ENCODE measurements around the gene XYLT1.

XYLT1 gene

GRCh38 chr16:17437981-17438380 is 32.8 kb downstream of the XYLT1 start:
- Histone ChIP-seq H3K9me3 (ENCODE audit: control insufficient read depth, low read length) (no peaks in the 10 kb centered on the region), H3K27ac (ENCODE audit: low read length, poor library complexity, severe bottlenecking) (no peak overlapping the region), H3K4me1 (ENCODE audit: control insufficient read depth, insufficient read depth, low read depth, low read length) (no peaks in the 10 kb centered on the region), H2BK5ac (ENCODE audit: low read depth, low read length, poor library complexity, severe bottlenecking) (no peak overlapping the region), H3K23ac (ENCODE audit: low read length in 2 of 2) (no peak overlapping the region), H3K4me2 (ENCODE audit: low read length, poor library complexity, severe bottlenecking) (no peak overlapping the region), H3K14ac (ENCODE audit: low read length in 2 of 2) (no peak overlapping the region), H2AK5ac (ENCODE audit: low read length, severe bottlenecking) (no peak overlapping the region), H3K4me3 (ENCODE audit: insufficient read depth in 1 of 2, low read depth in 1 of 2, low read length in 2 of 2) (no peak overlapping the region), H3K36me3 (ENCODE audit: control insufficient read depth in 1 of 2, insufficient read depth in 2 of 2, low read depth in 1 of 2, low read length in 2 of 2) (no peaks in the 10 kb centered on the region), H4K8ac (ENCODE audit: low read length) (no peak overlapping the region), H3K9ac (ENCODE audit: low read length) (no peak overlapping the region), H2AFZ (ENCODE audit: low read depth, low read length) (no peak overlapping the region), H2BK120ac (ENCODE audit: low read depth, low read length) (no peak overlapping the region), H3K79me1 (replicated peaks; ENCODE audit: low read length, poor library complexity, severe bottlenecking) (no peaks in the 10 kb centered on the region), H3K27me3 (ENCODE audit: control insufficient read depth in 1 of 2, insufficient read depth in 1 of 2, low read length in 2 of 2) (no peaks in the 10 kb centered on the region), H2BK15ac (ENCODE audit: low read depth, poor library complexity, severe bottlenecking) (no peak overlapping the region), H4K91ac (ENCODE audit: low read length) (no peak overlapping the region), H3K18ac (ENCODE audit: low read depth in 1 of 2, low read length in 2 of 2) (no peak overlapping the region), H3K4ac (ENCODE audit: low read depth in 1 of 2, low read length in 2 of 2) (no peak overlapping the region), H2BK12ac (ENCODE audit: low read length in 2 of 2) (no peak overlapping the region)
- DNase-seq: no peak
- WGBS: 93% methylated on average over 4 of the region's 5 CpGs

GRCh38 chr16:17437127-17437720 is 33.5 kb downstream of the XYLT1 start:
- Histone ChIP-seq H3K4me3 (ENCODE audit: insufficient read depth in 1 of 2, low read depth in 1 of 2, low read length in 2 of 2) (no peak overlapping the region), H3K27me3 (ENCODE audit: control insufficient read depth in 1 of 2, insufficient read depth in 1 of 2, low read length in 2 of 2) (no peaks in the 10 kb centered on the region), H4K8ac (ENCODE audit: low read length) (no peak overlapping the region), H3K36me3 (ENCODE audit: control insufficient read depth in 1 of 2, insufficient read depth in 2 of 2, low read depth in 1 of 2, low read length in 2 of 2) (no peaks in the 10 kb centered on the region), H4K91ac (ENCODE audit: low read length) (no peak overlapping the region), H2AFZ (ENCODE audit: low read depth, low read length) (no peak overlapping the region), H3K27ac (ENCODE audit: low read length, poor library complexity, severe bottlenecking) (no peak overlapping the region), H2BK5ac (ENCODE audit: low read depth, low read length, poor library complexity, severe bottlenecking) (no peak overlapping the region), H3K9me3 (ENCODE audit: control insufficient read depth, low read length) (no peaks in the 10 kb centered on the region), H3K4me1 (ENCODE audit: control insufficient read depth, insufficient read depth, low read depth, low read length) (no peaks in the 10 kb centered on the region), H3K14ac (ENCODE audit: low read length in 2 of 2) (no peak overlapping the region), H2BK120ac (ENCODE audit: low read depth, low read length) (no peak overlapping the region), H3K79me1 (replicated peaks; ENCODE audit: low read length, poor library complexity, severe bottlenecking) (no peaks in the 10 kb centered on the region), H3K4me2 (ENCODE audit: low read length, poor library complexity, severe bottlenecking) (no peak overlapping the region), H3K18ac (ENCODE audit: low read depth in 1 of 2, low read length in 2 of 2) (no peak overlapping the region), H2BK12ac (ENCODE audit: low read length in 2 of 2) (no peak overlapping the region), H3K23ac (ENCODE audit: low read length in 2 of 2) (no peak overlapping the region), H2AK5ac (ENCODE audit: low read length, severe bottlenecking) (no peak overlapping the region), H3K9ac (ENCODE audit: low read length) (no peak overlapping the region), H3K4ac (ENCODE audit: low read depth in 1 of 2, low read length in 2 of 2) (no peak overlapping the region), H2BK15ac (ENCODE audit: low read depth, poor library complexity, severe bottlenecking) (no peak overlapping the region)
- 79% methylated on average over 11 of the region's 13 CpGs for WGBS
- DNase-seq: no peak

DNA sequence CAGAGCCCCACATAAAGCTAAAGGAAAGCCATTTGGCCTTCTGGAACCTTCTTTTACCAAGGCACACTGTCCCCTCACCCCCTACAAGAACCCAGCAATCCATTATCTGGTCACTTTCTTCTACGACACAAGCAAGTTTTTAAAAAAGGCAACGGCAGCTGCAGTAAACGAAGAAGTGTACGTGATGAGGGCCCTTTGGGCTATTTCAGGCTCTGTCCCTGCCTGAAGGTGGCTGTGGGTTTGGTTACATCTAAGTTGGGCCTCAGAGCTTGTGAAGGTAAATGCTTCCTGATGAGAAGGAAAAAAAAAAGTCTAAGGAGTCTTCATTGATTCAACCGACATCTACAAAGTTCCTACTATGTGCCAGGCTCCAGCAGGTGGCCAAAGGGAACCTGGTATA is 35.4 kb downstream of the XYLT1 start:
- H3K4me1 ChIP-seq (ENCODE audit: control insufficient read depth, insufficient read depth, low read depth, low read length): no peaks in the 10 kb centered on the region
- H4K8ac ChIP-seq (ENCODE audit: low read length): no peak overlapping the region
- no peak overlapping the region for H2BK120ac ChIP-seq (ENCODE audit: low read depth, low read length)
- H3K9me3 ChIP-seq (ENCODE audit: control insufficient read depth, low read length): no peaks in the 10 kb centered on the region
- H3K18ac ChIP-seq (ENCODE audit: low read depth in 1 of 2, low read length in 2 of 2): no peak overlapping the region
- no peak overlapping the region for H3K4me2 ChIP-seq (ENCODE audit: low read length, poor library complexity, severe bottlenecking)
- no peak overlapping the region for H3K14ac ChIP-seq (ENCODE audit: low read length in 2 of 2)
- no peak overlapping the region for H2BK5ac ChIP-seq (ENCODE audit: low read depth, low read length, poor library complexity, severe bottlenecking)
- no peak overlapping the region for H2AK5ac ChIP-seq (ENCODE audit: low read length, severe bottlenecking)
- H2BK15ac ChIP-seq (ENCODE audit: low read depth, poor library complexity, severe bottlenecking): no peak overlapping the region
- H2AFZ ChIP-seq (ENCODE audit: low read depth, low read length): no peak overlapping the region
- DNase-seq: no peak
- no peaks in the 10 kb centered on the region for H3K36me3 ChIP-seq (ENCODE audit: control insufficient read depth in 1 of 2, insufficient read depth in 2 of 2, low read depth in 1 of 2, low read length in 2 of 2)
- H3K27me3 ChIP-seq (ENCODE audit: control insufficient read depth in 1 of 2, insufficient read depth in 1 of 2, low read length in 2 of 2): no peaks in the 10 kb centered on the region
- no peak overlapping the region for H3K4ac ChIP-seq (ENCODE audit: low read depth in 1 of 2, low read length in 2 of 2)
- no peak overlapping the region for H3K4me3 ChIP-seq (ENCODE audit: insufficient read depth in 1 of 2, low read depth in 1 of 2, low read length in 2 of 2)
- H3K27ac ChIP-seq (ENCODE audit: low read length, poor library complexity, severe bottlenecking): no peak overlapping the region
- no peak overlapping the region for H2BK12ac ChIP-seq (ENCODE audit: low read length in 2 of 2)
- no peak overlapping the region for H3K23ac ChIP-seq (ENCODE audit: low read length in 2 of 2)
- peak overlapping the region; percentile 50 for H4K91ac ChIP-seq (ENCODE audit: low read length)
- H3K9ac ChIP-seq (ENCODE audit: low read length): no peak overlapping the region
- no peaks in the 10 kb centered on the region for H3K79me1 ChIP-seq (replicated peaks; ENCODE audit: low read length, poor library complexity, severe bottlenecking)
- WGBS: 94% methylated on average over 4 of the region's 5 CpGs

DNA sequence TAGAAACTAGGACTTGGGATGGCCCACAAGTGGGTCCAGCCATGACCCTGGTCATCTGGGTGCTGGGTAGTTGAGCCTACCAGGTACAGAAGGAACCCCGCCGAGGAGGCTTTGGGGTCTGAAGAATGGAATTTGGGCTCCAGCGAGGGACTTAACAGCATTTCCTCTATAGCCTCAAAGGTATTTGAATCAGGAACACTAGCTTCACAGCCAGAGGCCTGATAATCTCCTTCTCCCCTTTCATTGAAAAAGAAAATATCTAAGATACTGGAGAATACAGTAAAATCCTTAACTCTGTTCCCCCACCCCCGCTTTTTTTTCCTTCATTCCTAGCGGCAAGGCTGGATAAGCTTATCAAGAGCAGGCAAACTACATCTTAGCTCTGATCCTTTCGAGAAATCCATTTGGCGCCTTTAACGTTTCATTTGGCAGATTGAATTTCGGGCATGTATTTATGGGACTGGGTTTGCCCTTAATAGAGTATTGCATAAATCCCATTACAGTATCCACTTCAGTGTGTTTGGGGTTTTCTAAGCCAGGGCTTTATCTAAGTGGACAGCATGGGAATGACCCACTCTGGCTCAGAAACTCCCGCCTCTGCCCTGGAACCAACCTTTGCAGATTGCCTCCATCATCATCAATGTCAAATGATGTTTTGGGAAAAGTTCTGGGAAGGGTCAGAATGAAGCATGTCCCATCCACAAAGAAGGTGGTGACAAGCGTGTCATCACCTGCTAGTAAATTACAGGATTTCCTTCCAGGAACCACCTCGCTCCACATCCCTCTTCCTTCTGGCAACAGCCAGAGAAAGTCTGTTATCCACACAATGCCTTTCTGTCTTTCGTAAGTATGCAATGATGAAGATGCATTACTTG is 36.9 kb downstream of the XYLT1 start:
- Histone ChIP-seq H3K18ac (ENCODE audit: low read depth in 1 of 2, low read length in 2 of 2) (no peak overlapping the region), H3K9me3 (ENCODE audit: control insufficient read depth, low read length) (no peaks in the 10 kb centered on the region), H2BK15ac (ENCODE audit: low read depth, poor library complexity, severe bottlenecking) (no peak overlapping the region), H3K27me3 (ENCODE audit: control insufficient read depth in 1 of 2, insufficient read depth in 1 of 2, low read length in 2 of 2) (no peaks in the 10 kb centered on the region), H2AFZ (ENCODE audit: low read depth, low read length) (no peak overlapping the region), H3K23ac (ENCODE audit: low read length in 2 of 2) (no peak overlapping the region), H3K4me3 (ENCODE audit: insufficient read depth in 1 of 2, low read depth in 1 of 2, low read length in 2 of 2) (peak overlapping the region in 1 of 2 experiments; percentile 41), H3K14ac (ENCODE audit: low read length in 2 of 2) (no peak overlapping the region), H3K4me1 (ENCODE audit: control insufficient read depth, insufficient read depth, low read depth, low read length) (no peaks in the 10 kb centered on the region), H3K36me3 (ENCODE audit: control insufficient read depth in 1 of 2, insufficient read depth in 2 of 2, low read depth in 1 of 2, low read length in 2 of 2) (no peaks in the 10 kb centered on the region), H2BK5ac (ENCODE audit: low read depth, low read length, poor library complexity, severe bottlenecking) (no peak overlapping the region), H3K79me1 (replicated peaks; ENCODE audit: low read length, poor library complexity, severe bottlenecking) (no peaks in the 10 kb centered on the region), H4K8ac (ENCODE audit: low read length) (no peak overlapping the region), H2BK12ac (ENCODE audit: low read length in 2 of 2) (no peak overlapping the region), H4K91ac (ENCODE audit: low read length) (no peak overlapping the region), H3K9ac (ENCODE audit: low read length) (peak overlapping the region; percentile 38), H3K4me2 (ENCODE audit: low read length, poor library complexity, severe bottlenecking) (no peak overlapping the region), H2BK120ac (ENCODE audit: low read depth, low read length) (no peak overlapping the region), H3K27ac (ENCODE audit: low read length, poor library complexity, severe bottlenecking) (no peak overlapping the region), H3K4ac (ENCODE audit: low read depth in 1 of 2, low read length in 2 of 2) (no peak overlapping the region), H2AK5ac (ENCODE audit: low read length, severe bottlenecking) (no peak overlapping the region)
- 63% methylated on average over 7 of the region's 13 CpGs for WGBS
- no peak for DNase-seq

All from mesenchymal stem cell (in vitro differentiated cells and primary cell).